Vagina (tissue), 2 donors: ENCODE data around the gene GIPC2.
"Not testable (repeated sequence)": the region's sequence is repeated elsewhere in the genome, so short reads cannot be mapped to it uniquely, and the experiment has no call there.

ENCODE experiments used
- POLR2AphosphoS5 ChIP-seq, 2 donors: sonication (generic); formaldehyde crosslinking; IDR thresholded peaks; one replicate each; pipeline ENCODE4 v1.9.0; 2017; ENCODE audit warnings: antibody characterized with exemption in 2 of 2, mild to moderate bottlenecking in 2 of 2, low read depth in 1 of 2; ENCODE audit not compliant: insufficient read depth in 1 of 2
- TF ChIP-seq, protein P1 (sequence below), 3 experiments: fragments of 450-650 bp in 2 of 3; fragments of 200-600 bp in 1 of 3; sonication (generic) in 1 of 3; IDR thresholded peaks; one replicate each; pipeline ENCODE4 v1.5.1; 2017 to 2019; ENCODE audit warnings: antibody characterized with exemption in 3 of 3, mild to moderate bottlenecking in 2 of 3, moderate library complexity in 2 of 3

DNA sequence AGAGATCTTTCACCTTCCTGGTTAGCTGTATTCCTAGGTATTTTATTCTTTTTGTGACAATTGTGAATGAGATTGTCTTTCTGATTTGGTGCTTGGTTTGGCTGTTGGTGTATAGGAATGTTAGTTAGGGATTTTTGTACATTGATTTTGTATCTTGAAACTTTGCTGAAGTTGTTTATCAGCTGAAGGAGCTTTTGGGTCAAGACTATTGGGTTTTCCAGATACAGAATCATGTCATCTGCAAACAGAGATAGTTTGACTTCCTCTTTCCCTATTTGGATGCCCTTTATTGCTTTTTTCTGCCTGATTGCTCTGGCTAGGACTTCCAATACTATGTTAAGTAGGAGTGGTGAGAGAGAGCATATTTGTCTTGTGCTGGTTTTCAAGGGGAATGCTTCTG, 38.9 kb downstream of the GIPC2 start:
- TF ChIP-seq, protein P1, sequence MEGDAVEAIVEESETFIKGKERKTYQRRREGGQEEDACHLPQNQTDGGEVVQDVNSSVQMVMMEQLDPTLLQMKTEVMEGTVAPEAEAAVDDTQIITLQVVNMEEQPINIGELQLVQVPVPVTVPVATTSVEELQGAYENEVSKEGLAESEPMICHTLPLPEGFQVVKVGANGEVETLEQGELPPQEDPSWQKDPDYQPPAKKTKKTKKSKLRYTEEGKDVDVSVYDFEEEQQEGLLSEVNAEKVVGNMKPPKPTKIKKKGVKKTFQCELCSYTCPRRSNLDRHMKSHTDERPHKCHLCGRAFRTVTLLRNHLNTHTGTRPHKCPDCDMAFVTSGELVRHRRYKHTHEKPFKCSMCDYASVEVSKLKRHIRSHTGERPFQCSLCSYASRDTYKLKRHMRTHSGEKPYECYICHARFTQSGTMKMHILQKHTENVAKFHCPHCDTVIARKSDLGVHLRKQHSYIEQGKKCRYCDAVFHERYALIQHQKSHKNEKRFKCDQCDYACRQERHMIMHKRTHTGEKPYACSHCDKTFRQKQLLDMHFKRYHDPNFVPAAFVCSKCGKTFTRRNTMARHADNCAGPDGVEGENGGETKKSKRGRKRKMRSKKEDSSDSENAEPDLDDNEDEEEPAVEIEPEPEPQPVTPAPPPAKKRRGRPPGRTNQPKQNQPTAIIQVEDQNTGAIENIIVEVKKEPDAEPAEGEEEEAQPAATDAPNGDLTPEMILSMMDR (IDR thresholded peaks at IDR 0.05) = not testable (repeated sequence)
- not testable (repeated sequence) for TF ChIP-seq POLR2AphosphoS5 (IDR thresholded peaks at IDR 0.05; ENCODE audit: insufficient read depth in 1 of 2, low read depth in 1 of 2)
